GM21723 (cell line): ENCODE measurements around the gene SLC36A3.
A peak's percentile ranks its signal among the peaks of the same experiment; 100 is the strongest.
"Not testable (repeated sequence)": the region's sequence is repeated elsewhere in the genome, so short reads cannot be mapped to it uniquely, and the experiment has no call there.

Experiments used
- ATAC-seq: cut with Tn5 transposase; IDR thresholded peaks from one replicate; pipeline ENCODE4 v1.9.1; 2021; ENCODE audit warnings: mild to moderate bottlenecking, moderate library complexity; ENCODE audit not compliant: unreplicated experiment

SLC36A3 gene

GRCh38 chr5:151240924-151241635, 62.5 kb downstream of the SLC36A3 start:
- no peak for ATAC-seq

- ATAC-seq = not testable (repeated sequence)
These were observed 63.2 kb downstream of the SLC36A3 start for GRCh38 chr5:151240268-151240835.

GRCh38 chr5:151239237-151239861, 64.2 kb downstream of the SLC36A3 start:
- no peak for ATAC-seq

- peak; percentile 50 for ATAC-seq
These were observed 65.2 kb downstream of the SLC36A3 start for GRCh38 chr5:151238303-151238741.

GRCh38 chr5:151237685-151238084, 65.9 kb downstream of the SLC36A3 start:
- ATAC-seq = no peak

- ATAC-seq = no peak
These were observed 66.7 kb downstream of the SLC36A3 start for GRCh38 chr5:151236888-151237287.

GRCh38 chr5:151235239-151235571, 68.4 kb downstream of the SLC36A3 start:
- not testable (repeated sequence) for ATAC-seq

- peak; percentile 81 for ATAC-seq
These were observed 68.9 kb downstream of the SLC36A3 start for GRCh38 chr5:151234476-151235238.

- ATAC-seq = peak; percentile 48
These were observed 69.9 kb downstream of the SLC36A3 start for GRCh38 chr5:151233616-151234085.

- no peak for ATAC-seq
These were observed 72.2 kb downstream of the SLC36A3 start for GRCh38 chr5:151231359-151231758.

GRCh38 chr5:151230048-151230680, 73.4 kb downstream of the SLC36A3 start:
- ATAC-seq = no peak

GRCh38 chr5:151228986-151229385, 74.6 kb downstream of the SLC36A3 start:
- ATAC-seq = no peak

- no peak for ATAC-seq
These were observed 75.6 kb downstream of the SLC36A3 start for GRCh38 chr5:151227918-151228447.
